H1 (cell line): Measurements from ENCODE around the gene PRAMEF33. TPM values are rescaled to one million over a fixed set of nuclear protein-coding genes. Genes with fewer than 3 reads are reported as not detected.
"Not testable (repeated sequence)": the region's sequence is repeated elsewhere in the genome, so short reads cannot be mapped to it uniquely, and the experiment has no call there.

Source experiments
- CTCF ChIA-PET: fragments of 300-600 bp; sonication (Branson Sonifier 250); formaldehyde crosslinking; loops from one replicate; lab custom pipeline; 2021; ENCODE audit not compliant: partially characterized antibody; lab: Charles Lee
- POLR2A ChIA-PET: fragments of 300-600 bp; sonication (Branson Sonifier 250); formaldehyde crosslinking; loops from one replicate; lab custom pipeline; 2021; ENCODE audit warnings: inconsistent platforms; ENCODE audit not compliant: partially characterized antibody; lab: Charles Lee
- DNase-seq, 2 experiments: peaks; one replicate each; pipeline versions ENCODE4 v3.0.0 to v3.0.0-alpha.2; 2010 to 2022; ENCODE audit warnings: low spot score in 2 of 2, low read depth in 1 of 2, mixed read lengths in 1 of 2
- FAIRE-seq: peaks from 2 replicates; lab custom pipeline; 2011; peaks lifted over from hg19 to GRCh38; lab: Jason Lieb, UNC
- H2AFZ ChIP-seq: 2 replicates; pipeline ENCODE4 v1.8.1; 2012; ENCODE audit warnings: low read length, inconsistent platforms
- H2AK5ac ChIP-seq: 2 replicates; pipeline ENCODE4 v1.6.1; 2013; ENCODE audit warnings: low read depth, low read length
- H2BK120ac ChIP-seq: replicated peaks from 2 replicates; pipeline ENCODE3; 2013; ENCODE audit warnings: low read depth, low read length, inconsistent platforms
- H2BK12ac ChIP-seq: 2 replicates; pipeline ENCODE4 v1.6.1; 2013; ENCODE audit warnings: low read depth, low read length
- H2BK15ac ChIP-seq: 2 replicates; pipeline ENCODE4 v1.6.1; 2013; ENCODE audit warnings: low read length
- H2BK20ac ChIP-seq: 2 replicates; pipeline ENCODE4 v1.6.1; 2013; ENCODE audit warnings: low read length
- H2BK5ac ChIP-seq: 2 replicates; pipeline ENCODE4 v1.6.1; 2013; ENCODE audit warnings: low read depth, low read length
- H3K14ac ChIP-seq: 2 replicates; pipeline ENCODE4 v1.6.1; 2013; ENCODE audit warnings: inconsistent platforms; ENCODE audit not compliant: insufficient read length
- H3K18ac ChIP-seq: 2 replicates; pipeline ENCODE4 v1.6.1; 2013; ENCODE audit warnings: low read length; ENCODE audit errors: extremely low read depth
- H3K23ac ChIP-seq: 2 replicates; pipeline ENCODE4 v1.6.1; 2013; ENCODE audit warnings: inconsistent platforms; ENCODE audit not compliant: insufficient read length
- H3K23me2 ChIP-seq: 2 replicates; pipeline ENCODE4 v1.6.1; 2013; ENCODE audit warnings: low read depth, low read length
- H3K27ac ChIP-seq: 2 replicates; pipeline ENCODE4 v1.6.1; 2011; ENCODE audit warnings: low read depth, low read length, inconsistent platforms
- H3K27me3 ChIP-seq, 4 experiments: replicated peaks in 1 of 4; 1 replicate in 1 of 4; 2 replicates in 3 of 4; pipeline versions ENCODE4 v1.6.1 to v1.8.1; 2011 to 2013; ENCODE audit warnings: low read length in 3 of 4, mild to moderate bottlenecking in 3 of 4, inconsistent platforms in 2 of 4, mixed read lengths in 2 of 4, moderate library complexity in 1 of 4; ENCODE audit not compliant: control insufficient read depth in 3 of 4, insufficient read depth in 3 of 4; ENCODE audit errors: extremely low read depth in 1 of 4
- H3K36me3 ChIP-seq, 4 experiments: 2 replicates each; pipeline versions ENCODE4 v1.6.1 to v1.8.1; 2011 to 2013; ENCODE audit warnings: mild to moderate bottlenecking in 4 of 4, low read length in 3 of 4, moderate library complexity in 2 of 4, control low read depth in 1 of 4, inconsistent platforms in 1 of 4; ENCODE audit not compliant: insufficient read depth in 4 of 4, control insufficient read depth in 2 of 4
- H3K4ac ChIP-seq: replicated peaks from 2 replicates; pipeline ENCODE3; 2013; ENCODE audit warnings: low read length, low read depth, mixed read lengths, inconsistent platforms; ENCODE audit not compliant: insufficient read length
- H3K4me1 ChIP-seq, 4 experiments: replicated peaks in 1 of 4; 1 replicate in 1 of 4; 2 replicates in 3 of 4; pipeline versions ENCODE4 v1.6.1 to v1.8.1; 2011 to 2013; ENCODE audit warnings: low read length in 3 of 4, inconsistent platforms in 2 of 4, mixed read lengths in 1 of 4; ENCODE audit not compliant: insufficient read depth in 4 of 4, control insufficient read depth in 3 of 4
- H3K4me2 ChIP-seq, 2 experiments: 2 replicates each; pipeline versions ENCODE4 v1.6.1 to v1.8.1; 2011 to 2013; ENCODE audit warnings: low read depth in 2 of 2, low read length in 2 of 2, control low read depth in 1 of 2, inconsistent platforms in 1 of 2, mild to moderate bottlenecking in 1 of 2; ENCODE audit not compliant: insufficient read depth in 1 of 2
- H3K4me3 ChIP-seq, 4 experiments: fragments of 200-600, 300-600 bp in 1 of 4; sonication (generic), shearing (Covaris generic), sonication (Bioruptor Twin) in 1 of 4; 2 replicates each; pipeline versions ENCODE4 v1.5.1 to v1.8.1; 2011 to 2016; ENCODE audit warnings: low read length in 4 of 4, low read depth in 3 of 4, control low read depth in 2 of 4, inconsistent platforms in 2 of 4, mild to moderate bottlenecking in 2 of 4, mixed read lengths in 1 of 4, moderate library complexity in 1 of 4; ENCODE audit not compliant: insufficient read depth in 2 of 4; ENCODE audit errors: extremely low read depth in 1 of 4
- H3K56ac ChIP-seq: replicated peaks from 2 replicates; pipeline ENCODE3; 2013; ENCODE audit warnings: low read depth, mild to moderate bottlenecking, mixed read lengths, low read length, inconsistent platforms; ENCODE audit not compliant: insufficient read length
- H3K79me1 ChIP-seq: 2 replicates; pipeline ENCODE4 v1.6.1; 2013; ENCODE audit warnings: low read depth, low read length, control low read depth
- H3K79me2 ChIP-seq, 2 experiments: 2 replicates each; pipeline versions ENCODE4 v1.6.1 to v1.8.1; 2012 to 2013; ENCODE audit warnings: low read length in 2 of 2, mild to moderate bottlenecking in 2 of 2, inconsistent platforms in 1 of 2; ENCODE audit not compliant: insufficient read depth in 2 of 2, control insufficient read depth in 1 of 2
- H3K9ac ChIP-seq, 4 experiments: replicated peaks in 1 of 4; 1 replicate in 1 of 4; 2 replicates in 3 of 4; pipeline versions ENCODE4 v1.6.1 to v1.8.1; 2011 to 2013; ENCODE audit warnings: low read depth in 3 of 4, low read length in 3 of 4, control low read depth in 2 of 4, mild to moderate bottlenecking in 2 of 4, moderate library complexity in 2 of 4, inconsistent platforms in 1 of 4; ENCODE audit errors: extremely low read depth in 1 of 4
- H3K9me3 ChIP-seq, 2 experiments: 2 replicates each; pipeline versions ENCODE4 v1.6.1 to v1.8.1; 2012 to 2013; ENCODE audit warnings: mild to moderate bottlenecking in 2 of 2, moderate library complexity in 2 of 2, control low read depth in 1 of 2, inconsistent platforms in 1 of 2, low read depth in 1 of 2, low read length in 1 of 2, mixed read lengths in 1 of 2; ENCODE audit not compliant: insufficient read depth in 2 of 2
- H4K20me1 ChIP-seq, 2 experiments: replicated peaks in 1 of 2; 2 replicates each; pipeline versions ENCODE3 to v1.8.1; 2011 to 2013; ENCODE audit warnings: inconsistent platforms in 2 of 2, low read length in 2 of 2, mild to moderate bottlenecking in 1 of 2; ENCODE audit not compliant: insufficient read depth in 2 of 2, control insufficient read depth in 1 of 2
- H4K5ac ChIP-seq: 2 replicates; pipeline ENCODE4 v1.6.1; 2013; ENCODE audit warnings: low read length, low read depth, mixed read lengths, inconsistent platforms; ENCODE audit not compliant: insufficient read length
- H4K8ac ChIP-seq: 2 replicates; pipeline ENCODE4 v1.8.0; 2013; ENCODE audit warnings: mild to moderate bottlenecking, moderate library complexity, low read length, inconsistent platforms; ENCODE audit not compliant: insufficient read depth; ENCODE audit errors: extremely low read depth
- H4K91ac ChIP-seq: replicated peaks from 2 replicates; pipeline ENCODE3; 2013; ENCODE audit warnings: low read length, mixed read lengths, inconsistent platforms; ENCODE audit not compliant: insufficient read length
- WGBS, 2 experiments: shearing (Covaris generic) in 1 of 2; methylation state at CpG; one replicate each; pipeline versions ENCODE4 v1.1.6 to v1.1.7; 2013 to 2015; ENCODE audit warnings: low lambda C conversion rate in 2 of 2, mixed read lengths in 2 of 2, inconsistent platforms in 1 of 2, low coverage in 1 of 2, missing lambda C conversion rate in 1 of 2; ENCODE audit not compliant: insufficient replicate concordance in 2 of 2, insufficient coverage in 1 of 2, insufficient read length in 1 of 2; ENCODE audit errors: extremely low coverage in 1 of 2, missing lambda C conversion rate in 1 of 2; 5-methylcytosine and 5-hydroxymethylcytosine counted together
- polyA plus RNA-seq, 7 experiments: library from polyadenylated mRNA; depleted of rRNA in 3 of 7; stranded (reverse) in 5 of 7; unstranded in 2 of 7; fragments of >200 nt in 5 of 7; fragments of 200-250 nt in 2 of 7; gene quantifications; 1 replicate in 5 of 7; 2 replicates in 1 of 7; 4 replicates in 1 of 7; pipeline versions ENCODE4 v1.2.1 to v1.2.3, GENCODE V29; 2011 to 2013; ENCODE audit warnings: missing spikeins in 2 of 7, mixed read lengths in 2 of 7
- total RNA-seq: library from RNA; stranded (reverse); fragmentation: NEBNext Ultra II Directional; extraction: Animal tissue kit (Norgen Biotek cat#: 25700); gene quantifications from 2 replicates; pipeline ENCODE4 v1.2.1, GENCODE V29; 2021

PRAMEF33 gene
- total and polyA plus RNA-seq, 2 of the 8 experiments (the other 6 are each of a cell fraction or from before 2014, with no cell fraction given) = not detected

- H3K27me3 ChIP-seq, H2AK5ac ChIP-seq, H3K79me2 ChIP-seq, H4K5ac ChIP-seq, H2BK12ac ChIP-seq, H3K4me2 ChIP-seq, H3K4me3 ChIP-seq, H4K8ac ChIP-seq, H2AFZ ChIP-seq, FAIRE-seq, H3K23ac ChIP-seq, H3K27ac ChIP-seq, H3K4me1 ChIP-seq, H3K14ac ChIP-seq, H4K91ac ChIP-seq, H2BK120ac ChIP-seq, H2BK20ac ChIP-seq, H3K36me3 ChIP-seq, DNase-seq, POLR2A ChIA-PET, H3K4ac ChIP-seq, H3K18ac ChIP-seq, H3K9ac ChIP-seq, H3K56ac ChIP-seq, H4K20me1 ChIP-seq, H3K79me1 ChIP-seq, H2BK15ac ChIP-seq, H2BK5ac ChIP-seq, CTCF ChIA-PET, H3K23me2 ChIP-seq: not testable (repeated sequence)
- 91% methylated on average over 7 of the region's 8 CpGs; no CpG with 5 or more reads in 1 of the 2 experiments for WGBS, 2 experiments
- H3K9me3 ChIP-seq = peaks cover 0 to 25% of the 10 kb centered on the region in 2 experiments; a peak in 2 of 4 replicates
These were observed 39.2 kb downstream of the PRAMEF33 start for GRCh38 chr1:13342496-13342895.

GRCh38 chr1:13347034-13347433 is 43.7 kb downstream of the PRAMEF33 start, which contains the start of gene PRAMEF14:
Gene PRAMEF14, minus strand, starts transcription at chr1:13347134. Its CDS starts 1,820 bp downstream, at chr1:13345314.
- H4K5ac ChIP-seq, H4K20me1 ChIP-seq, DNase-seq, H3K79me2 ChIP-seq, H3K4me1 ChIP-seq, H3K27me3 ChIP-seq, H3K56ac ChIP-seq, H2BK12ac ChIP-seq, H2BK15ac ChIP-seq, H3K9ac ChIP-seq, H2AK5ac ChIP-seq, FAIRE-seq, H3K79me1 ChIP-seq, H3K36me3 ChIP-seq, H2BK20ac ChIP-seq, H3K23me2 ChIP-seq, CTCF ChIA-PET, H2BK5ac ChIP-seq, H2BK120ac ChIP-seq, H4K8ac ChIP-seq, H2AFZ ChIP-seq, H3K14ac ChIP-seq, H3K4ac ChIP-seq, H4K91ac ChIP-seq, POLR2A ChIA-PET, H3K4me3 ChIP-seq, H3K4me2 ChIP-seq, H3K27ac ChIP-seq, H3K23ac ChIP-seq, H3K18ac ChIP-seq: not testable (repeated sequence)
- peaks cover 0 to 19% of the 10 kb centered on the region in 2 experiments; a peak in 2 of 4 replicates for H3K9me3 ChIP-seq
- 65% methylated on average over 7 of the region's 7 CpGs; no CpG with 5 or more reads in 1 of the 2 experiments for WGBS, 2 experiments
